Activated CD8-positive, alpha-beta memory T cell treated with anti-CD3 and anti-CD28 coated beads for 36 hours (primary cell): ENCODE measurements around the gene OAT. TPM values are rescaled to one million over a fixed set of nuclear protein-coding genes. Genes with fewer than 3 reads are reported as not detected.

ENCODE experiments used
- CTCF ChIA-PET: fragments of 350-600 bp; sonication (Branson Sonifier 250); formaldehyde crosslinking; loops from one replicate; lab custom pipeline; 2021; ENCODE audit warnings: antibody characterized with exemption; lab: Charles Lee
- POLR2A ChIA-PET: fragments of 350-600 bp; sonication (Branson Sonifier 250); formaldehyde crosslinking; loops from one replicate; lab custom pipeline; 2021; ENCODE audit warnings: antibody characterized with exemption; lab: Charles Lee
- total RNA-seq, 2 experiments: library from RNA; stranded (reverse); gene quantifications; one replicate each; pipeline ENCODE4 v1.2.3, GENCODE V29; 2021

The OAT gene
- total RNA-seq, 2 experiments from 2014 or later, result 48.2 to 49.2 TPM

DNA sequence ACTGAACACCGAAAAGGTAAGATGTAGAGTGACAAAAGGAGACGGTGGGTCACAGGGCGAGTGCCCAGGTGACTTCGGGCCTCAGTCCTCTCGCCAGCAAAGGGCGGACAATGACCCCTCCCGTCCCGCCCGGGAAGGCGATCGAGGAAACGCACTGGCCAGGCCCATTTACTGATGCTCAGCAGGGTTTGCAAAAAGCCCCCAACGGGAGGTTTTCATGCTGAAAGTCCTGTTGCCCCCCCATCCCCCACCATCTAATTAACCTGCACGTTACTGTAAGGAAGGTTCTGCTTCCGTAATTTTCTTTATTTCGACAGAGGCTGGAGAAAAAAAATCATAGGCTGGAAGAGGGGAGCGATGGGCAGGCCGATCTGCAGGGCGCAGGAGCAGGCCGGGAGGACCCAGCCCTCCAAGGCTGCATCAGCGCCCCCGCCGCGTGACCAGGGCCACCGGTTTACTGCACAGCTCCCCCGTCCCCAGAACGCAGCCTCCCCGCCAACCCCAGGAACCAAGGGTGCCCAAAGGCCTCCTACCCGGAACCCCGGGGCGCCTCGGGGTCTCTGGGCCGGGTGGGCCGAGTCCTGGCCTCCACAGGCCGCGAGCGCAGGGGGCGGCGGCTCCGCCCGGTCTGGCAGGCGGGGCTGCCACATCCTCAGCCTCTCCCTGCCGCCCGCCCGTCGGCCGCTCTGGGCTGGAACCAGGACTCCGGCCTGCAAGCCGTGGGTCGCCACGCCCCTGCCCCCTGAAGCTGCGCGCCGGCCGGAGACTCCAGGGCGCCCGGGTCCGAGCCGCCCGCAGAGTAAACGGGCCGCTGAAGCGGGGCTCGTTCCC lies 613 bp downstream of the OAT start:
- ChIA-PET CTCF (interaction anchor here (0.7 to 2.9 kb wide), 3 partner anchors 14 to 29 kb away, joined by 3 to 10 read pairs (median 3); no protein-coding TSS in a partner anchor), POLR2A (interaction anchor here (0.6 to 1.0 kb wide), 3 partner anchors 22 to 743 kb away, joined by 3 to 10 read pairs (median 7); partner anchors contain the start of gene LHPP)

- CTCF ChIA-PET, result interaction anchor here (0.6 to 2.9 kb wide), 2 partner anchors 13 to 97 kb away, joined by 3 to 10 read pairs; no protein-coding TSS in a partner anchor
- POLR2A ChIA-PET, result interaction anchor here (0.7 kb wide), 1 partner anchor 28 kb away, joined by 14 read pairs; no protein-coding TSS in a partner anchor
These were observed 2.0 kb downstream of the OAT start for GRCh38 chr10:124416733-124417132.

DNA sequence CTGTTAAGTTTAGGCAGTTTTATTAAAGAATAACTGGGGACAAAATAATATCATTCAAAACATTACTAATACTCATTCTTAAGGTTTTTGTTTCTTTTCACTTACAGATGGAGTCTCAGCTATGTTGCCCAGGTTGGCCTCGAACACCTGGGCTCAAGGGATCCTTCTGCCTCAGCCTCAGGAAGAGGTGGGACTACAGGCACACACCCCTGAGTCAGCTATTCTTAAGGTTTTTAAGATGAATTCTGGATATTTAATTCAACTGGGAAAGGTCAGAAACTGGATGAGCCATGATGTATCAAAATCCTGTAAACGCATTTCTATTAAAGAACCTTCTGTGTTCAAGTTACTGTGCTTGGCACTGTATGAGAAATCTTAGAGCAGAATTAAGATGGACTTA lies 3.5 kb downstream of the OAT start:
- POLR2A ChIA-PET, result no interaction called here
- CTCF ChIA-PET, result no interaction called here

DNA sequence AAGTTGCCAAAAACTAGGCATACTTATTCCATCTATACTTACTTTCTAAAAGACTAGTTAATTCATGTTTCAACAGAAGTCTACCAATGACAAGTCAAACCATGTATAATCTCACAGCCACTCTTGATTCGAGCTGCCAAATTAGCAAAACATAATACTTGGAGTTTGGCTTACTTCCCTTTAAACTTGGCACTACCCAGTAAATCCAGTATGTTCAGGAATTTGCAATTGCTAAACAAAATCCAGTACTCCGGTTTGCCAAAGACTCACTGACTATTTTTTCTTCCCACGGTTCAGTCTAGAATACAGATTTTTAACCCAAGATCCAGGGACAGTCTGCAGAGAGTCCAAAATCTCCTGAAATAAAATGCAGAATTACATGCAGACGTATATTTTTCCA lies 4.6 kb downstream of the OAT start:
- CTCF ChIA-PET, result interaction anchor here (1.1 kb wide), 1 partner anchor 10 kb away, joined by 3 read pairs; no protein-coding TSS in a partner anchor
- POLR2A ChIA-PET, result interaction anchor here (0.5 kb wide), 1 partner anchor 19 kb away, joined by 3 read pairs; no protein-coding TSS in a partner anchor

DNA sequence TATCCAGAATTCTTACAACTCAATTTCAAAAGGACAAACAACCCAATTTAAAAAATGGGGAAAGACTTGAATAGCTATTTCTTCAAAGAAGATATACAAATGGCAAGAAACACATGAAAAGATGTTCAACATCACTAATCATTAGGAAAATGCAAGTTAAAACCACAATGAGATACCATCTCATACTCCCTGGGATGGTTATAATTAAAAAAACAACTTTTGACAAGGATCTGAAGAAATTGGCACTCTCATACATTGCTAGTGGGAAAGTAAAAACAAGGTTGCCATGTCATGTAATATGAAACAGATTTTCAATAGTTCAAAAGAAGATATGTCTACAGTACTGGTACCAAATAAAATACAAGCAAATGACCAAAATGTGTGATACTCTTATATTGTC lies 9.0 kb downstream of the OAT start:
- ChIA-PET CTCF (no interaction called here), POLR2A (no interaction called here)

- POLR2A ChIA-PET, result no interaction called here
- CTCF ChIA-PET, result no interaction called here
These were observed 10.4 kb downstream of the OAT start for GRCh38 chr10:124408357-124408756.

DNA sequence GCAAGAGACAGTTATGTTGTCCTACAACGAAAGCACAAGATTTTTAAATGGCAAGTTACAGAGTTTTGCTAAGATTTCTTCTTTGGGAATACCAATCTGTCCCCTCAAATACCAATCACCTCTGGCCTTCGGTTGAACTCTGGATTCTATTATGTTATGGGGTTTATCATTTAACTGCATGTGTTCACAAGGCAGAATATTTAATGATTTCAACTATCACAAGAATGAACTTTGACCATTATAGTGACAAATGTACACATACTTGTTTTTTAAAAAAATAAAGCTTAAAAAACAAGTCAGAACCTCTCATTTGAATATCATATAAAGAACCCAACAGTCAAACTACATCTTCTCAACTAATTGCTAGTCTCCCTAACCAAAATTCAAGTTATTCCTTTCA lies 11.3 kb downstream of the OAT start:
- ChIA-PET POLR2A (no interaction called here), CTCF (no interaction called here)

DNA sequence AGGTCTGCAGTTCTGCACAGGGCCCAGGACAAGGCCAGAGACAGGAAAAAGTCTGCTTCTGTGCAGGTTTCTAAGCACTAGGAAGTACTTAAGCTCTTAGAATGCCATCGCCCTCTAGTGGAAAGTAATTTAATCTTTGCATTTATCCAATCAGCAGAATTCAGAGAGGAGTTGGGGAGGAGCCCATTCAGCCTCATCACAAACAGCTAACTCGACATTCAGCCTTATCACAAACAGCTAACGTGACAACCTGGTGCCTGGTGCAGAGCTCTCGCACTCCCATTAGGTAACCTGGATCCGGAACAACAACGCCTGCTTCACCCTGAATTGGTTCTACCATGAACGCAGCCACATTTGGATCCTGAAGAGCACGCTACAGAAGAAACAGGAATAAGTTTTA lies 15.2 kb downstream of the OAT start:
- POLR2A ChIA-PET, result no interaction called here

GRCh38 chr10:124402273-124402672 lies 16.4 kb downstream of the OAT start:
- ChIA-PET POLR2A (no interaction called here), CTCF (interaction anchor here (0.6 kb wide), 1 partner anchor 1359 kb away, joined by 3 read pairs; no protein-coding TSS in a partner anchor)

More for the DNA sequence above, 15.2 kb downstream of the OAT start:
- CTCF ChIA-PET, result interaction anchor here (0.6 to 2.3 kb wide), 6 partner anchors 14 to 409 kb away, joined by 3 to 15 read pairs (median 6); partner anchors contain the start of gene OAT

DNA sequence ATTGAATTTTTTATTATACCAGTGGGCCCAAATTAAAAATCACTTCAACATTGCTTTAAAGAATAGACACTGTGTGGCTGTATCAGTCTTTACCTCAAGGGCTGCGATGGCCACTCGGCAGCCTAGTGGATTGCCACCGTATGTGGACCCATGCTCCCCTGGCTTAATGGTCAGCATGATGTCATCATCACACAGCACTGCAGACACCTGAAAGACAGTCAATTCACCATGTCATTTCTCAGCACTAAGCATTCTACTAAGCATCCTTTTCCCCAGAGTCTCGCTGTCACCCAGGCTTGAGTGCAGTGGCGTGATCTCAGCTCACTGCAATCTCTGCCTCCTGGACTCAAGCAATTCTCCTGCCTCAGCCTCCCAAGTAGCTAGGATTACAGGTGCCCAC lies 17.1 kb downstream of the OAT start:
- CTCF ChIA-PET, result interaction anchor here (0.6 kb wide), 1 partner anchor 1359 kb away, joined by 3 read pairs; no protein-coding TSS in a partner anchor
- POLR2A ChIA-PET, result no interaction called here

DNA sequence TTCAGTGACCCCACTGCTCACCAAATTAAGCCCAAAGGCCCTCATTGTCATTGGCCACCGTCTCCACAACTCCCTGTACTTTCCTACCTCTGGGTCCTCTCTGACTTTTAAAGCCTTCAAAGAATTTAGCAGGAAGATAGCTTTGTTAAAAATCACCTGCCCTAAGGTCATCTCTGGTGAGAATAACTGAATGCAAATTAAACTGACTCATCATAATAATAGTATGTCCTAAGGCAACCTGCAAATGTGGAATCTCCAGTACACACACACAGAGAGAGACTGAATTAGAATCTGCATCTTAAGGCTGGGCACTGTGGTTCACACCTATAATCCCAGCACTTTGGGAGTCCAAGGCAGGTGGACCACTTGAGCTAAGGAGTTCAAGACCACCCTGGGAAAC lies 24.1 kb downstream of the OAT start:
- POLR2A ChIA-PET, result no interaction called here
- CTCF ChIA-PET, result interaction anchor here (0.9 kb wide), 1 partner anchor 11 kb away, joined by 3 read pairs; no protein-coding TSS in a partner anchor

GRCh38 chr10:124392626-124393342 lies 25.9 kb downstream of the OAT start:
- ChIA-PET CTCF (interaction anchor here (1.8 kb wide), 1 partner anchor 398 kb away, joined by 11 read pairs; no protein-coding TSS in a partner anchor), POLR2A (no interaction called here)

DNA sequence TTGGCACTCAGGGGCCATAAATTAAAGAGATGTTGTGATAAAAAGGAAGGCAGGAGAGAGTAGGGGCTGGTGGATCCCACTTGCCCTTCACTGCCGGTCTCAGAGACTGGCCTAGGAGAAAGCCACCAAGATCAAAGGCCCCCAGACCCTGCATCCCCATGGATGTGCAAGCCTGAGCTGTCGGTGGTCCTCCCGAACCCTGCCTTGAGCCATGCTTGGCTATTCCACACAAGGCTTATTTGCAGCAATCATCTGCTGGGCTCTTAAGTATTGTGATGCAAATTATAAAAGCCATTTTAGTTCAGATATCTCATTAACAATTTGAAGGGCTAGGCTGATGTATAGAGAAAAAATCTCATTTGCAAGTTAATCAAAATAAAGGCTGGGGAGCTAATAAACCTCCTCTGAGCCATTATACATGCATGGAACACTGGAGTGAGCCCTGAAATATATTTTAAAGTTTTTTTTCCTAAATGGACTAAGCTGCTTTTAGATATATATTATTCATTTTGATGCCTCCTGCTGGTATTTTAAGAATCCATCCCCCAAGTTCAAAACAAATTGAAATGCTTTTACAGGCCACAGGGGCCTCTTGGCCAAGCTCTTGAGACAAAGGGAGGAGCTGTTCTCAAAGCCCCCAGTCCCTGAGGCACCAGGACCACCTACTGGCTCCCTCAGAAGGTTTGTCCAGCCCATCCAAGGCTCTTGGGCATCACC lies 28.1 kb downstream of the OAT start:
- ChIA-PET POLR2A (no interaction called here), CTCF (interaction anchor here (2.3 to 5.6 kb wide), 2 partner anchors 13 to 394 kb away, joined by 15 to 94 read pairs; no protein-coding TSS in a partner anchor)

- ChIA-PET POLR2A (no interaction called here), CTCF (interaction anchor here (0.6 to 5.6 kb wide), 16 partner anchors 9 to 524 kb away, joined by 3 to 94 read pairs (median 4); no protein-coding TSS in a partner anchor)
These were observed 28.9 kb downstream of the OAT start for GRCh38 chr10:124389613-124390361.

- CTCF ChIA-PET, result interaction anchor here (0.6 to 5.6 kb wide), 26 partner anchors 9 to 807 kb away, joined by 3 to 94 read pairs (median 4); no protein-coding TSS in a partner anchor
- POLR2A ChIA-PET, result no interaction called here
These were observed 29.7 kb downstream of the OAT start for GRCh38 chr10:124388823-124389612.

DNA sequence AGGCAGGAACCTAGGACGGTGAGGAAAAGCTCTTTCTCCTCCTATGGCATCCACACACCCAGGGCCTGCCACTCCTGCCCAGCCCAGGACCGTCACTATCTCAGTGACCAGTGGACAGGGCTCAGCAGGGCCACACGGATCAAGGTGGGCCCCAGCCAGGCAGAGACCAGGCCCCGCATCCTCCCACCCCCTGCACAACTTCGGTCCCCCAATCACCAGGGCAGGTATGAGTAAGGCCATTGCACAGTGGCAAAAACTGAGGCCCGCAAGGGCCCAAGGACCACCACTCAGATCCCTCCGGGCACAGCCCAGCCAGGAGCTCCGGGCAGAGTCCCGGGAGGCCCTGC lies 30.3 kb downstream of the OAT start:
- ChIA-PET POLR2A (no interaction called here), CTCF (interaction anchor here (0.8 to 5.6 kb wide), 9 partner anchors 8 to 806 kb away, joined by 3 to 94 read pairs (median 4); no protein-coding TSS in a partner anchor)
